ENCODE measurements around the gene MYO3B.

The MYO3B gene

GRCh38 chr2:170485254-170486026, 307.5 kb downstream of the MYO3B start:
- no peak for DNase-seq

DNA sequence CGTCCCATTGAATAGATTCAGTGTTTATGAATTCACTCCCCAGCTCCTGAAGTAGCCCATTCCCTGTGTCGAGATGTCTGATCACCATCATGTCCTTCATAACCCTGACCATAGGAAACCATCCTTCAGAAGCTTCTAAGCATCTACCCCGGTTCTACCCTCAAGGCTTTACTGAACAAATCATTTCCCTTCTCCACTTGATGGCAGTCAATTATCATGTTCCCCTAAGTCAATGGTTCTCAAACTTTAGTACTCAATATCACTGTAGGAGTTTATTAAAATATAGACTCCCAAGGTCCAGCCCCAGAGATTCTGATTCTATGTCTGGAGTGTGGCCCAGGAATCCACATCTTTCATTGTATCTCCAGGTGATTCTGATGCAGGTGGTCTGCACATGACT, 308.8 kb downstream of the MYO3B start:
- DNase-seq = no peak

DNA sequence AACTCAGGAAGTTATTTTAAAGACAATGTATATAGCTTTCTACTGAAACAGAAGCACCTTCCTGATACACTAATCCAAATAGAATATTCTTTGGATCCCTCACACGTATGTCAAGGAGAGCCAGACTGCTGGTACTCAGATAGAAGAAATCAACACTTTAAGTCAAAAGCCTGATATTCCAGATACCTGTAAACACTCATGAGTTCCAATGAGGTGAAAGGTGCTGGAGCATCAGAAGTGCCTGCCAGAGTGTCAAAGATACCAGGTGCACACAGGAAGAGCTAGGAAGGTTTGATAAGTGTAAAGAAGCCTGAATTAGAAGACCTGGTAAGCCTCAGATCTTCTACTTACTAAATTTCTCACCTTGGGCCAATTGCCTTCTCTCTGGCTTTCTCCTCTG, 310.9 kb downstream of the MYO3B start:
- no peak for DNase-seq

DNA sequence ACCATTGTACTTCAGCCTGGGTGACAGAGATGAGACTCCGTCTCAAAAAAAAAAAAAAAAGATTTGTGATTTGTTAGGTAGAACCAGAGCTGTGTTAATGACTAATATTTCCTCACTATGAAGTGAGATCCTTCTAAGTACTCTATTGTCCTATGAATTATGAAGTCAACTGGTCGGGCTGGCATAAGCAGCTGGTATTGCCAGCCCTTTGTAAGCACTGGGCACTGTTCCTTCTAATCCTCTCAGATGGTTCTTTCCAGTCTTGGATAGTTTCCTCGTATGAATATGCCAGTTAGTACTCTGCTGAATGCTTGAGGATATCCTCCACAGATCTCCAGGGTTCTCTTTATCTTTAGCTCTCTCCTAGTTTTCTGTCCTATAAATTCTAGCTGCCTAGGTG, 314.1 kb downstream of the MYO3B start:
- DNase-seq = no peak

- no peak for DNase-seq
These were observed 315.6 kb downstream of the MYO3B start for GRCh38 chr2:170493426-170494097.

- DNase-seq = no peak
These were observed 317.9 kb downstream of the MYO3B start for GRCh38 chr2:170495896-170496295.

DNA sequence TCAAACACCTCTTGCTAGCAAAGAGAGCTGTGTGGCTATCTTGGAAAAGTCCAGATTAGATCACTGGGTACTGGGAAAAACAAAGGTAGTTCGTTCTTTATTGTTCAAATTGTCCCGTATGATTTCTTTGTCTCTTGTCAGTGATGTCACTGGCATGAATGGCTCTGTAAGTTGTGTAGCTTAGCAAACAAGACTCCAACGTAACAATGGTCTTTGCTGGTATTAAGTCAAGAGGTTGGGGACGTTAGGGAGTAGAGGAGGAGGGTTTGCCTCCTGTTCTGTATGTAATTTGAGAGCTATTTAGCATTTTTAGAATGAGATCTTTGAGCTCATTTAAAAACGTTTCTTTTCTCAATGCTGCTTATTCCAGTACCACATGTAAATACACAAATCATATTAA, 320.7 kb downstream of the MYO3B start:
- DNase-seq = peak; percentile 65

DNA sequence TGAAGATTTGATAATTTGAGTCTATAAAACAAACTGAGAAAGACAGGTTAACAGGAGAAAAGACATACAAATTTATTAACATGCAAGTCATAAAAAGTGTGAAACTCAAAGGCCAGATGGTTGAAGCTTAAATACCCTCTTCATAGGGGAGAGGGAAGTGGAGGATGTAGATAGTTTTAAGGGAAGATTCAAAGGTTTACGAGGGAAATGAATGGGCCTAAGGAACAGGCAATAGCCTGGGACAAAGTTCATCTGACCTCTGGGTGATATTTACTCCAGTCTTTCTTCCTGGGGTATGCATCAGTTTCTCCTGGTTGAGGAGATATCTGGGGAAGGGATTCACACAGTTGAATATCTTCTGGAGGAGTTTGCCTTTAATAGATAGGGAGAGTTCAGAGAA, 322.2 kb downstream of the MYO3B start:
- no peak for DNase-seq

DNA sequence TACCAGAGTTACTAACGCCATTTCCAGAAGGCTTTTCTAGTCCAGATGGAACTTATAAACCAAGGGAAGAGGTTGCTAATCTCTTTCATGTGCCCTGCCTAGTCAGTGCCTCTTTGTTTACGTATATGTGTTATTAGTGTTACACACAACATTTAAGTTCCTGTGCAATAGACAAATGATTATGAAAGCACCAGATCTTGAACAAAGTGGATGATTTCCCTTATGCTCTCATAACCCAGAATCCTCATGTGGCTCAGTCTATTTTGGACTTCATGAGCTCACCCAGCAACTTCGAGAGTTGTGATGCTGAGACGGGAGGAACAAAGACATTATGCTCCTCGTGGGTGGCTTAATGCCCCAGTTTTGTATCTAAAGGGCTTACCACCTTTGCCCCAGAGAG, 322.8 kb downstream of the MYO3B start:
- no peak for DNase-seq

GRCh38 chr2:170501421-170502043, 323.6 kb downstream of the MYO3B start:
- DNase-seq = no peak

- DNase-seq = no peak
These were observed 324.6 kb downstream of the MYO3B start for GRCh38 chr2:170502361-170503130.

- no peak for DNase-seq
These were observed 325.6 kb downstream of the MYO3B start for GRCh38 chr2:170503563-170503962.

DNA sequence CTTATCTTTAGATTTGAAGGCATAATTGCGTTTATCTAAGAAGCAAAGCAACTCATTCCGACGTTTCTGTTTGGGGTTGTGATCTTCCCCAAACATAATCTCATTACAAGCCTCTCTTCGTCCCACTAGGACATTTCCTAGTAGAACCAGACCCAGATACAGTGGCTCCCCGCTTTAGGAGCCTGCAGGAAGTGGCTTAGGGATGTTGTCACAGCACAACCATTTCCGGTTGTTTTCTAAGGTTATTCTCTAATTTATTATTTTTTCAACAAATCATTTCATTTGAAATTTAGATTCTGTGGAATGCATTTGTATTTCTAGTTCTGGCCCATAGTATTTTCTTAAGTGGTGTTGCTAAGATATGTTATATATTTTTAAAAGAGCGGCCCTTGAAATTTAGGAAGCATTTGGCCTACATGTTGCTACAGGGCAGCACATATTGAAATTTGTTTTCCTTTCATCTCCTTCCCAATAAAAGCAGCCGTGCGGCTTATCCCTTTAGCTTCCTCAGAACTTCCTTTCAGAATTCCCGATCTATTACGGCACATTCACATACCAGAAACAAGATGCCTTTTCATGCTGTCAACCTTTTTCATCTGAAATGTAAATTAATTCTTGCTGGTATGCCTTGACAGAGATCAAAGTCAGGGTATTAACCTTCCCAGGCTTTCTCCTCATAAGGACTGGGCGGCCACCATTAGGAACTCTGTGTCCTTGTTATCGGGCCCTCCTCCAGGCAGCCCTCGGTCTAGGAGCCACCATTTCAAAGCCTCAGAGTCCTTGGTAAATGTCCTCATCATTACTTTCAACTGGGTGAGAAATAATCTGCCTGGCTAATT, 326.2 kb downstream of the MYO3B start:
- DNase-seq = no peak

DNA sequence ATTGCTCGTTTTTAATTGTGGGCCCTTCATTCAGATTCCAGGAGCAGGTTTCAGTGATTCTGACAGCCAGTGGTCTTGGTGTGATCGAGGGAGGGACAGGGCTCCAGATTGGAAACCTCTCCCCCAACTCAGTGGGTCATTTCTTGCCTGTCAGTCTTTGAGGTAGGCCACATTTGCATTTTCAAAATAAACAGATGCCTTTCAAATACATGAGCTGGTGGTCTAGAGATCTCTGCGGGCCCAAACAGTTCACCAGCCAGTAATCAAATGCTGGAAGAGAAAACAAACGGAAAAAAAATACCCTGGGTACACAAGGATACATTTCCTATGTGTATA, 326.8 kb downstream of the MYO3B start:
- no peak for DNase-seq

DNA sequence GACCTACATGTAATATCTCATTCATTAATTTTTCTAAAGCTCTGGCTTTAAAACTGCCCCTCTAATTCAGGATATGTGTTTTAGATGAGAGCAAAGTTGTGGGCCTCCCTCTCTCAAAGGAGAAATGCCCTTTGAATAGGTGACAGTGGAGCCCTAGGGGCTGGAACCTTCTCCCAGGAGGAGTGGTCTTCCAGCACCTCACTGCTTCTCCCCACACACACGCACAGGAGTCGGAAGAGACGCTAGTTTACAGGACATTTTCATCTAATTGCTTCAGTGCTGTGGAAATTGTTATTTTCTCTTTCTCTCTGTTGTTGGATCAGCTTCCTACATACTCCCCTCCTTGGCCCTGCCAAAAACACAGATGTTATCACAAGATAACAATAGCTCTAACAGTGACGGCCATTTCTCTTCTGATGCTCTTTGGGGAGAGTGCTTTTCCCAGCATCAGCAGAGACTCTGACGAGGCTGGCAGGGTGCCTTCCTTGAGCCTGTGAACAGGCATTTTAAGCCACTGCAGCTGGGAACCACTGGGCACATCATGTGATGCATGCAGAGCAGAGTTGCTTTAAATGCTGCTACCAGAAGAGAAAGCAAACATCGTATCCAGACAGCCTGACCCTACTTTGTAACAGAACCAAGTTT, 327.8 kb downstream of the MYO3B start:
- peak; percentile 28 for DNase-seq

GRCh38 chr2:170509452-170510193, 331.7 kb downstream of the MYO3B start:
- no peak for DNase-seq

DNA sequence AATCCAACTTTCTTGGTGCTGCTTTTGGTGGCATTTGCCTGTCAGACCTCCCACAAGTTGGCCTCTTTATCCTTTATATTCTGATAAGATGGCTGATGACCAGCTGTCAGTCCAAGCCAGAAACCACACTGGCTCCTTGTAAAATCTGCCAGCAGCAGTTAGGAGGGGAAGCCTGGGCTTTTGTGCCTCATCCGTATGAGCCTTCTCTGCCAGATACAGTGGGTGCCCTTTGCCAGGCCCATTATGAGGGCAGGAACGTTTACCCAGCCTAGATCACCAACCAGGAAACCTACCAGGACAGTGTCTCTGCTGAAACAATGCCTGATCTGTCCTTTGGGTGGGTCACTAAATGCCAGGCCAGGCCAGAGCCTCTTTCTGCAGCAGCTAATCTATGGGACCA, 334.3 kb downstream of the MYO3B start:
- no peak for DNase-seq

- no peak for DNase-seq
These were observed 336.2 kb downstream of the MYO3B start for GRCh38 chr2:170514140-170514539.

GRCh38 chr2:170517538-170517937, 339.6 kb downstream of the MYO3B start:
- no peak for DNase-seq

DNA sequence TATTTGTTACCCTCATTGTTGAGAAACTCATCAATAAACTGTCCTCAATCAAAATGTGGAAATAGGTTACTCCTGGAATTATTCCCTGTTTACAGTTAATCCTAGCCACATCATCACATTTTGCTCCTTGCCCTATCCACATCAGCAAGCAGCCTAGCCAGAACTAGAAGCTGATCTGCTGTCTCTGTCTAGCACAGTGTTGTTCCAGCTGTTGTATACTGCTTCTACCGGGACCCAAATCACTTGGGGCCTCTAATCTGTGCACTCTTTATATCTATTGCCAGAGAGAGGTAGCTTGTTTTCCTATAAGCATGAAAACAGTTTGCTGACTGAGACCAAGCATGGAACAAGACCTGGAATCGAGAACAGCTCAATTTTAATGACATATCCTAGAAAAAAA, 341.0 kb downstream of the MYO3B start:
- no peak for DNase-seq

- DNase-seq = no peak
These were observed 343.4 kb downstream of the MYO3B start for GRCh38 chr2:170521299-170521698.
